8988T (cell line): Measurements from ENCODE around the gene HBG2.

Experiments used
- DNase-seq: peaks from one replicate; pipeline ENCODE4 v3.0.0; 2011

HBG2 gene

DNA sequence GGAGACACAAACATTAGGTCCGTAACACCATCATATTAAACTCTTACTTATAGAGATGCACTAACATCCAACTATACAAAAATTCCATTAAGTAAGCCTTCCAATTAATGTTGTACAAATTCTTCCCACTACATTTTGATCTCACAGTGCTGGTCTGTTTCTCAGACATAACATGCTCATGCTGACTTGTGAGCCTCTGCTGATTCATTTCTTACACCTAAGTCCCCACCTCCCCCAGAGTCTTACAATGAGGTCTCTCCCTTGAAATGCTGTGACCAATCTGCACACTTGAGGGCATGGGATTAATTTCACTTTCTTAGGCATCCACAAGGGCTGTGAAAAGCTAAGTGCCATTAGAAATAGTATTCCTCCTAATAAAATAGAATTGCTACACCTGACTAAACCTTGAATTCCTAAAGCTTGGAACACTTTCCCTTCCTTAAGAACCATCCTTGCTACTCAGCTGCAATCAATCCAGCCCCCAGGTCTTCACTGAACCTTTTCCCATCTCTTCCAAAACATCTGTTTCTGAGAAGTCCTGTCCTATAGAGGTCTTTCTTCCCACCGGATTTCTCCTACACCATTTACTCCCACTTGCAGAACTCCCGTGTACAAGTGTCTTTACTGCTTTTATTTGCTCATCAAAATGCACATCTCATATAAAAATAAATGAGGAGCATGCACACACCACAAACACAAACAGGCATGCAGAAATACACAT, 6.9 kb downstream of the HBG2 start:
- no peak for DNase-seq

- no peak for DNase-seq
Measured at GRCh38 chr11:5246772-5247471, 7.7 kb downstream of the HBG2 start.

- no peak for DNase-seq
Measured at GRCh38 chr11:5245155-5245554, 9.4 kb downstream of the HBG2 start.

DNA sequence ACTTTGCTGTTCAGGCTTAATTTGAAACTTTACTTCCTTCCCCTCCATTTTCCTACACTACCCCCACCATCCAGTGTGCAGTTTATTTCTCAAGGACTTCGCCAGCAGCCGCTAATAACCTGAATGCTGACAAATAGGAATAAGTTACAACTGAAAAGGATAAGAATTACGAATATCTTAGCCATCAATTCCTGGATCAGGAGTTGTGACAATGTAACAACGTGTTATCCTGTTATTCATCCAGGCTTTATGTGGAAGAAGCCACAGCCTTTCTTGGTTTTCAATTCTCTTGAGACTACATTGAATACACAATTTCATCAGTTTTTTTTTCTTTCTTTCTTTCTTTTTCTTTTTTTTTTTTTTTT, 10.8 kb downstream of the HBG2 start:
- no peak for DNase-seq

DNA sequence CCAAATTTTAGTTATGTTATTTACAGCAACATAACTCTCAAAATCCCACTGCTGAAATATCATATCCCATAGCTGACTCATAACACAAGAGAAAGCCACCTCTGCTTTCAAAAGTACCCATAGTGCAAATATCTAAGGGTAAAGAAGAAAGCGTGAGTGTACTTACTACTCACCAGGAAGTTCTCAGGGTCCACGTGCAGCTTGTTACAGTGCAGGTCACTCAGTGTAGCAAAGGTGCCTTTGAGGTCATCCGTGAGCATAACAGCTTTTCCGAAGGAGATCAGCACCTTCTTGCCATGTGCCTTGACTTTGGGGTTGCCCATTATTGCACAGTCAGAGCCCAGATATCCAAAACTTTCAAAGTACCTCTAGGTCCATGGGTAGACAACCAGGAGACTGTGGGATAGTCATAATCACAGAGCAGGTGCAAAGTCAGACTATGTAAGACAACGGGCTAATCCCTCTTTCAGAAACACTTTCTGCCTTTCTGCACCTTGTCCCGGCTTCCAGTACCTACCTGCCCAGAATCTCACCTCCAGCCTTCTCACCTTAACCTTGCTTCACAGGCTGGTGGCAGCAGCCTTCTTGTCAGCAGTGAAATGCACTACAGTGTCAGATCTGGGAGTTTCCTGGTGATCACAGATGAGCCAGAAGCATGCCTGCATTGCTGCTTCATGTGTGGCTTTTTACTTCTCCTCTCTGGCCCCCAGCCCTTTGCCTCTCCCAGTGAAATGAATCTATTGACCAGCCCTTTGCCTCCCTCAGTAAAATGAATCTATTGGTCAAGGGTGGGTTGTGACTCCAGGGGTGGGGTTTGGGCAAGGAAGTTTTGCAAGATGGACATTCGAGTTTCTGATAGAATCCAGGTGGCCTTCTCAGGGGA, 11.4 kb downstream of the HBG2 start:
- DNase-seq, result no peak

GRCh38 chr11:5242208-5242607, 12.4 kb downstream of the HBG2 start:
- DNase-seq, result no peak

GRCh38 chr11:5241458-5241857, 13.1 kb downstream of the HBG2 start:
- no peak for DNase-seq

- DNase-seq, result no peak
Measured at GRCh38 chr11:5240458-5240857, 14.1 kb downstream of the HBG2 start.

GRCh38 chr11:5240056-5240455, 14.5 kb downstream of the HBG2 start:
- no peak for DNase-seq

GRCh38 chr11:5239046-5239445, 15.5 kb downstream of the HBG2 start:
- DNase-seq, result no peak

GRCh38 chr11:5238486-5238885, 16.1 kb downstream of the HBG2 start:
- no peak for DNase-seq

- no peak for DNase-seq
Measured at GRCh38 chr11:5237420-5237819, 17.2 kb downstream of the HBG2 start.

DNA sequence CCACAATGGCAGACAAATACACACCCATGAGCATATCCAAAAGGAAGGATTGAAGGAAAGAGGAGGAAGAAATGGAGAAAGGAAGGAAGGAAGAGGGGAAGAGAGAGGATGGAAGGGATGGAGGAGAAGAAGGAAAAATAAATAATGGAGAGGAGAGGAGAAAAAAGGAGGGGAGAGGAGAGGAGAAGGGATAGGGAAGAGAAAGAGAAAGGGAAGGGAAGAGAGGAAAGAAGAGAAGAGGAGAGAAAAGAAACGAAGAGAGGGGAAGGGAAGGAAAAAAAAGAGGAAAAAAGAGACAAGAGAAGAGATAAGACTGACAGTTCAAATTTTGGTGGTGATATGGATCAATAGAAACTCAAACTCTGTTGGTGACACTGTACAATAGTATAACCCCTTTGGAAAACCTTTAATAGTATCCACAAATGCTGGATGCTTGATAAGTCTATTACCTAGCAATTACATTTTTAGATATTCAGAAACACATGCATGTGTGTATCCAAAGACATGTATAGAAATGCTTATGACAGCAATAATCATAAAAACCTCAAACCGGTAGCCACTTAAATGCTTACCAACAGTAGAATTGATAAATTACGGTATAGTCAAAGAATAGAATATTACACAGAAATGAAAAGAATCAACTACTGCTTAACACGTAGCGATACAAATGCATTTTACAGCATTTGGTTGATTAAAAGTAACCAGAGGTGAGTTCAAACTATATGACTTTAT, 19.1 kb downstream of the HBG2 start:
- no peak for DNase-seq

DNA sequence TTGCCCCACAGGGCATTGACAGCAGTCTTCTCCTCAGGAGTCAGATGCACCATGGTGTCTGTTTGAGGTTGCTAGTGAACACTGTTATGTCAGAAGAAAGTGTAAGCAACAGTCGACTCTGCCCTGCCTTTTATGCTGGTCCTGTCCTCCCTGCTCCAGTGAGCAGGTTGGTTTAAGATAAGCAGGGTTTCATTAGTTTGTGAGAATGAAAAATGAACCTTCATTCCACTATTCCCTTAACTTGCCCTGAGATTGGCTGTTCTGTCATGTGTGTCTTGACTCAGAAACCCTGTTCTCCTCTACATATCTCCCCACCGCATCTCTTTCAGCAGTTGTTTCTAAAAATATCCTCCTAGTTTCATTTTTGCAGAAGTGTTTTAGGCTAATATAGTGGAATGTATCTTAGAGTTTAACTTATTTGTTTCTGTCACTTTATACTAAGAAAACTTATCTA, 20.2 kb downstream of the HBG2 start, which contains the start of gene HBD:
TSS of gene HBD (minus strand) at position 103 of the 454 bp plus-strand sequence. CDS start at position 53, 50 bp downstream.
- DNase-seq, result no peak

DNA sequence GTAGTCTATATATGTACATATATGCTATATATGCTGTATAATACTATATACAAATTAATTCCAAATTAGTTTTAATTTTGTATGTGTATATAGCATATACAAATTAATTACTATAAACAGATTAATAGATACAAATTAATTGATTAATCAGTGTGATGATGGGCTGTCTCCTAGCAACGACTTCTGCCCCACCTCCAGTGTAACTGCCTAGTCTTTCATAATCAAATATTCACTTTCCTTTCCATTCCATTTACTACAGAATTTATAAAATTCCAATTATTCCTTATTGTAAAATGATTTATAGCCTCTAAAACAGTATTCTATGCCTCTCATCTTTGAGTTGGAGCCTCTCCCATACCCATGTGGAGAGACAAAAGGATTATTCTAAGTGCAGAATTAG, 21.3 kb downstream of the HBG2 start:
- DNase-seq, result no peak

- no peak for DNase-seq
Measured at GRCh38 chr11:5232821-5233220, 21.8 kb downstream of the HBG2 start.

GRCh38 chr11:5232176-5232575, 22.4 kb downstream of the HBG2 start:
- DNase-seq, result no peak

DNA sequence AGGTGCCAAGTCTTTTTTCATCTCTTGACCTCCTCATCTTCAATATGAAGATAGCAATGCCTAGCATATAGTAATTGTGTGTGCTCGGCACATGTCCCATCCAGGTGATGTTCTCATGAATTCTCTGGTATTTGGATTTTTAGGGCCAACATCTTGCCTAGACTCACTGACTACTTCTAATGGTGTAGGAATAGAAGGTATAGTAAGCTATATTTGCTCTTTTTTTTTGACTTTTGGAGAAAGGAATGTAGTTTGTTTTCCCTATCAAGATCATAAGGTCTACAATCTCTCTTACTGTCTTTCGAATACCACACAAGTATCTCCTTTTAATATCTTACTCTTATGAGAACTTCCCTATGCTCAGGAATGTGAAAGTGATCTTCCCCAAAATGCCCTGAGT, 23.5 kb downstream of the HBG2 start:
- no peak for DNase-seq

DNA sequence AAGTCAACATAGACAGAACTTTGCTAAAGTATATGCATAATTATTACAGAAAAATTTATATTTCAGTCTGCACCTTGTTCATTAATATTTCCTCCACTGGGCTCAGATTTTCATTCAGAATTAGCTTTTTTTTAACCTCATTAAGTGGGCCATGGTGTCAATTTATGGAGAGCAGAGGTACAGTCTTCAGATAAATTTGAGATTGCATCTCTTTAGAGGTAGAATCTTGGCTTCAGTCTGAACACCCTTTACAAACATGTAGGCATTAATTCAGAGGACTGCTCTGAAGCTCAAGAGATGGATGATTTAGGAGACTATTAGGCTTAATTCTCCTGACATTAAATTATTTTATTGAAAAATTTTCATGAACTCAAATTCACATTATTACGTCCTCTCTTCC, 24.3 kb downstream of the HBG2 start:
- no peak for DNase-seq

DNA sequence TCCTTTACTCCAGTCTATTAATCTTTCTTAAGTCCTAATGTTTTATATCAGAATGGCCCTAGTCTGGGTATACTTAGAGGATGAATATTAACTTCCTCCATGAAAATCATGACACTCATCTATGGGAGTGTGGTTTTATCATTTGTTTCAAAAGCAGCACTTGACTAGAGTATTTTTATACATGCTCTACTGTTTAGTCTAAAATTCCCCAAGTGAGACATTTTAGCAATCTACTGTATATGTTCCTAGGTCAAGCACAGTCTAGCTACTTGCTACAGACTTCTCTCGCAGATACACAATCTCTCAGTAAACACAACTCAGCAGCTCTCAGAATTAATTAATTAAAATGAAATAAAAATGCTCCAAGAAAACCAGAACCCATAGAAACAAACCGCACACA, 24.8 kb downstream of the HBG2 start:
- DNase-seq, result no peak

GRCh38 chr11:5229356-5229755, 25.2 kb downstream of the HBG2 start:
- DNase-seq, result no peak

DNA sequence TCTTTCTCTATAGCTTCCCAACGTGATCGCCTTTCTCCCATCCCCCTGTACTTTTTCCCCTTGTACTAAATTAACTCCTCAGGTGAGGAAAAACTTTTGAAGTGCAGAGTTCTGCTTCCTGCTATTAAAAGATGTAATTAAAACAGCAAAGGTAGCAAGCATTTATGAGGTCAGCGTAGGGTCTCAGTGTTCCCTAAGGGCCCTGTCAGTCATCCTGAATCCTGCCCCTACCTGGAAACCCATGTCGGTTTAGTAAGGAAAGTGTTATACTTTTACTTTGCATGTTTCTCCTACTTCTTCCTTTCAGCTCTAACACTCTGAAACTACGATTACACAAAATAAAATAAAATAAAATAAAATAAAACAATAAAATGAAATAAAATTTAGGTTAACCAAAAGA, 26.5 kb downstream of the HBG2 start:
- DNase-seq, result no peak

GRCh38 chr11:5227681-5228080, 26.9 kb downstream of the HBG2 start:
- DNase-seq, result no peak
